NCI-H524 treated with DMSO at 0.1 percent for 48 hours (cell line): ENCODE results near the gene EPB42.
"Not testable (repeated sequence)": the region's sequence is repeated elsewhere in the genome, so short reads cannot be mapped to it uniquely, and the experiment has no call there.

Experiments
- DNase-seq: peaks from one replicate; lab custom pipeline; 2025; lab: John Stamatoyannopoulos, UW

The EPB42 gene

GRCh38 chr15:43185157-43186002 lies 35.4 kb downstream of the EPB42 start, which contains the start of gene CCNDBP1:
CCNDBP1 (plus strand) TSS chr15:43185403; CDS start chr15:43185499, 96 bp downstream.
- DNase-seq = peak; percentile 68

GRCh38 chr15:43184407-43185124 lies 36.3 kb downstream of the EPB42 start:
- no peak for DNase-seq

GRCh38 chr15:43183270-43183669 lies 37.5 kb downstream of the EPB42 start:
- DNase-seq = no peak

- not testable (repeated sequence) for DNase-seq
Measured at GRCh38 chr15:43177147-43177546, 43.7 kb downstream of the EPB42 start.

GRCh38 chr15:43175656-43176309 lies 45.0 kb downstream of the EPB42 start:
- DNase-seq = not testable (repeated sequence)

- DNase-seq = no peak
Measured at GRCh38 chr15:43169888-43170287, 50.9 kb downstream of the EPB42 start.

- no peak for DNase-seq
Measured at GRCh38 chr15:43168192-43169107, 52.4 kb downstream of the EPB42 start.

GRCh38 chr15:43167261-43167660 lies 53.6 kb downstream of the EPB42 start:
- not testable (repeated sequence) for DNase-seq

- no peak for DNase-seq
Measured at GRCh38 chr15:43165801-43166325, 55.0 kb downstream of the EPB42 start.

- no peak for DNase-seq
Measured at GRCh38 chr15:43153269-43153668, 67.5 kb downstream of the EPB42 start.

- DNase-seq = no peak
Measured at GRCh38 chr15:43151688-43152087, 69.1 kb downstream of the EPB42 start.

- no peak for DNase-seq
Measured at GRCh38 chr15:43150191-43150929, 70.5 kb downstream of the EPB42 start.
